GM19438 (cell line): ENCODE results near the gene RBMY1J.
"Not testable (repeated sequence)": the region's sequence is repeated elsewhere in the genome, so short reads cannot be mapped to it uniquely, and the experiment has no call there.

ENCODE experiments used
- ATAC-seq: cut with Tn5 transposase; IDR thresholded peaks from one replicate; pipeline ENCODE4 v1.9.1; 2021; ENCODE audit warnings: low read depth; ENCODE audit not compliant: unreplicated experiment

The RBMY1J gene

GRCh38 chrY:22403110-22403509 is at the start of gene RBMY1J:
TSS of gene RBMY1J (plus strand) at chrY:22403410. CDS start at chrY:22405448, 2,038 bp downstream.
- not testable (repeated sequence) for ATAC-seq

GRCh38 chrY:22367416-22367815 is 35.8 kb upstream of the RBMY1J start:
- no peak for ATAC-seq

- ATAC-seq: no peak
Measured at GRCh38 chrY:22370623-22371022, 32.6 kb upstream of the RBMY1J start.

GRCh38 chrY:22373494-22373893 is 29.7 kb upstream of the RBMY1J start:
- no peak for ATAC-seq

GRCh38 chrY:22444718-22445396 is 41.6 kb downstream of the RBMY1J start:
- not testable (repeated sequence) for ATAC-seq

- not testable (repeated sequence) for ATAC-seq
Measured at GRCh38 chrY:22455522-22455921, 52.3 kb downstream of the RBMY1J start.

GRCh38 chrY:22461962-22462361 is 58.8 kb downstream of the RBMY1J start:
- ATAC-seq: not testable (repeated sequence)
